Pons (tissue), 1 donor: ENCODE data around the gene SDSL.

Experiments
- DNase-seq: peaks from one replicate; pipeline ENCODE4 v3.0.0-alpha.2; 2016; ENCODE audit warnings: low spot score

The SDSL gene

DNA sequence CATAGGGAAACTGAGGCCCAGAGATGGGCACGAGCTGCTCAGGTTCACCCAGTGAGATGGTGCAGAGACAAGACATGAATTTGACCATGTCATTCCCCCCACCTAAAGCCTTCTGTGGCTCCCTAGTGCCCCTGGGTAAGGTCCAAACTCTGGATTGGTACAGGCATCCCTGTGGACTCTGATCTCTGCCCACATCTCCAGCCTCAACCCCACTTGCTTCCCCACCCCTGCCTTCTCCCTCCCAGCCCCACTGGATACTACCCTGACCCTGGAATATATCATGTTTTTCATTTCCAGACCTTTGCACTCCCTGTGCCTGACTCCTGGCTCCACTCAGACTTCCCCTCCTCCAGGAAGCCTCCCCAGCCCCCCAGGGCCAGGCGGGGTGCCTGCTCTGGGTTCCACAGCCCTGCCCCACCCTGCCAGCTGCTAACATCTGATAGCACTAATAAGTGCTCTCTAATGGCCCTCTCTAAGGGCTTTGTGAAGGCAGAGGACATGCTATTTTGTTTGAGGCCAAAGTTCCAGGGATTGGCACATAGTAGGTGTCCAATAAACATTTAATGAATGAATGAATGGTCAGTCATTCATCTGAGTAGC lies 1.1 kb upstream of the SDSL start:
- no peak for DNase-seq

DNA sequence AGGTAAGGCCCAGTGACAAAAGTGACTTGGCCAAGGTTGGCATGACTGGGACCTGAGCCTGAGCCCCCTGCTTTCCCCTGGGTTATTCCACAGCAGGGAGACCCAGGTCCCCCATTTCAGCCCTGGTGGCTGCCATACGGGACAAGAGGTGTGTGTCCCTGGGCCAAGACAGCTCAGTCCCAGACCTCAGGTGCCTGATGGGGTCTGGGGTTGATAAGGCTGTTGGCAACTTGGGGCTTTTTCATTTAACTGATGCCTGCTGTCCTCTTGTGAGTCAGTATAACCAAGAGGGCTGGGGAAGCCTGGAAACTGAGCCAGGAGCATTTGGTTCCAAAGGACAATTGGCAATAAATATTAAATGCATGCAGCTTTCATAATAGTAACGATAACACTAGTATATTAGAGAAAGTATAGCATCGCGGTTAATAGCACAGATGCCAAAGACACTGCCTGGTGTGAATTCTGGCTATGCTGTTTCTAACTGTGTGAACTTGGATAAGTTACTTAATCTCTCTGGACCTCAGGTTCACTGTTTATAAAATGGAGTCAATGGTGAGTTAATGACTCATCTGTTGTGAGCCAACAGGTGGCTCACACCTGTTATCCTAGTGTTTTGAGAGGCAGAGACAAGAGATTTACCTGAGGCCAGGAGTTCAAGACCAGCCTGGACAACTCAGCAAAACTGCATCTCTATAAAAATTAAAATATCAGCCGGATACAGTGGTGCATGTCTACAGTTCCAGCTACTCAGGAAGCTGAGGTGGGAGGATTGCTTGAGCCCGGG lies 898 bp downstream of the SDSL start:
- DNase-seq, result no peak

DNA sequence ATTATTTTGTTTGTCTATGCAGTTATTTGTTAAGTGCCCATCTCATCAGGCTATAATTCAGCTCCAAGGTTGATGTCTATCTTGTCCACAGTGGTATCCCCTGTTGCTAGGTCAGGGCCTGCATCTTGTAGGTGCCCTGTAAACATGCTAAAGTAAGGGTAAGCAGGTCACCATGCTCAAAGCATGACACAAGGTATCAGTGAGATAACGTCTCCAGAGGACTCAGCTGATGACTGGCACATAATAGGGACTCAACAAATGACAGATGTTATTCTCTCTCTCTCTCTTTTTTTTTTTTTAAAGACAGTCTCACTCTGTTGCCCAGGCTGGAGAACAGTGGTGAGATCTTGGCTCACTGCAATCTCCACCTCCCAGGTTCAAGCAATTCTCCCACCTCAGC lies 2.3 kb downstream of the SDSL start:
- no peak for DNase-seq

DNA sequence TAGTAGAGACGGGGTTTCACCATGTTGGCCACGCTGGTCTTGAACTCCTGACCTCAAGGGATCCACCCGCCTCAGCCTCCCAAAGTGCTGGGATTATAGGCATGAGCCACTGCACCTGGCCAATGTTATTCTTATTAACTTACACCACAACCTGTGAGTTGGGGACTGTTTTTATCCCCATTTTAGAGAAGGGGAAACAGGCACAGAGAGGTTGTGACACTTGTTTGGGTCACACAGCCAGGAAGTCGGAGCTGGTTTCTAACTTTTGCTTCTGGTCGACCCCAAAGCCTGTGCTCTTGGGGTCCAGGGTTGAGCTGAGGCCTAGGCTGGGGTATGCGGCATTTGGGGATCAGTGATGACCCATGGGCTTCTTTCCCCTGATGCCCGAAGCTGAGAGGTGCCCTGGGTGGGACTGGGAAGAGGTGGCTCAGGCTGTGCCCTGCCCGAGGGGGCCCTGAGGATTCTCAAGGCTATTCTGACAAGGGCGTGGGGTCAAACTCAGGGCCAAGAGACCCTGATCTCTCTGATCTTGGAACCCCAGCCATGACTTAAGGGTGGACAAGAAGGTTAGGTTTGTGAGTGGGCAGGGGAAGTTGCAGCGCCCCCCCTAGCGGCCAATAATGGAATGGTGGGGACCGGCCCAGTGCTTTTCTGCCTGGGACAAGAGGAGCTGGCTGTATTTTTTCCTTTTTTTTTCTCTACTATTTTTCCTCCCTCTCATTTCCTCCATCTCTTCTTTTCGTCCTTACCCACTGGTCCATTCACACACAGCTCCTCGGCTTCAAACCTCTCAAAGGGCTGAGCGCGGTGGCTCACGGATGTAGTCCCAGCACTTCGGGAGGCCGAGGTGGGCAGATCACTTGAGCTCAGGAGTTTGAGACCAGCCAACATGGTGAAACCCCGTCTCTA lies 3.0 kb downstream of the SDSL start:
- no peak for DNase-seq

DNA sequence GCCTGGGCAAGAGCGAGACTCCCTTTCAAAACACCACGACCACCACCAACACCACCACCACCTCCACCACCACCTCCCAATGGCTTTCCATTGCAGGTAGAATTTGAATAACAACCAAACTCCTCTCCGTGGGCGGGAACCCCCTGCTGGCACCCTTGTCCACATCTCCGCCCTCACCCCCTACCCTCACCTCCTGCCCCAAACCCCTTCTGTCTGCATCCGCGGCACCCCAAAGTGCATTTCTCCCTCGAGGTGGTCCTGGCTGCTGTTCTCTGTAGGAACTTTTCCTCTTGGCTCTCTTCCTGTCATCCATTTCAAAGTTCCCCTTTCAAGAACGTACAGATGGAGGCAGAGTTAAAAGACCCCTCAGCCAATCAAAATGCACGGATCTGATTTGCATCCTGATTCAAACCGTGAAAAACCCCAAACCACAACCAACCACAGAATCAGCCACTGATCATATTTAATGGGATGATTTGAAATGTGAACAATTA lies 3.8 kb downstream of the SDSL start:
- DNase-seq, result no peak

DNA sequence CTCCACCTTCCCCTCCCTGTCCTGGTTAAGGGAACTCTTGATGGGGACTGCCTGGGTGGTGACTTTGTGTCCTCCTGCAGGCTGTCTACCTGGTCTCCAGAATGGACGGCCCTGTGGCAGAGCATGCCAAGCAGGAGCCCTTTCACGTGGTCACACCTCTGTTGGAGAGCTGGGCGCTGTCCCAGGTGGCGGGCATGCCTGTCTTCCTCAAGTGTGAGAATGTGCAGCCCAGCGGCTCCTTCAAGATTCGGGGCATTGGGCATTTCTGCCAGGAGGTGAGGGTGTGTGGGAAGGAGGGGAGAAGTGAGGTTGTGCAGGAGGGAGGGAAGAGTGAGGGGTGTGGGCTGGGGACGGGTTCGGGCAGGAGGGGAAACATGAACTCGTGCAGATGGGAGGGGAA lies 5.7 kb downstream of the SDSL start:
- DNase-seq, result no peak

DNA sequence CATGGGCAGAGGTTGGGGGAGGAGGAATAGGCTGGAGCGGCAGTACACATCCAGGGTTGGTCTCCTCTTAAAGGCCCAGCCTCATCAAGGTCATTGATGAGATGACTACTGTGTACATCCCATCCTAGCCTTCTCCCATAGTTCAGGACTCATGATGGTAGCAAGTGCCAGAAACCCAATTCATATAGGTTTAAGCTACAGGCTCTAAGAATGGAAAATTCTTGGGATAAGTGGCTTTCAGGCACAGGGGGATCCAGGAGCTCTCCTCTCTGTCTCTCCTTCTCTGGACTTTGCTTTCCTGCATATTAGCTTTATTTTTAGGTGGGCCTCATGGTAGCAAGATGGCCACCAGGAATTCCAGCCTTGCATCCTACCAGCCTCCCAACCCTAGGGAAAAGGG lies 6.3 kb downstream of the SDSL start:
- no peak for DNase-seq

DNA sequence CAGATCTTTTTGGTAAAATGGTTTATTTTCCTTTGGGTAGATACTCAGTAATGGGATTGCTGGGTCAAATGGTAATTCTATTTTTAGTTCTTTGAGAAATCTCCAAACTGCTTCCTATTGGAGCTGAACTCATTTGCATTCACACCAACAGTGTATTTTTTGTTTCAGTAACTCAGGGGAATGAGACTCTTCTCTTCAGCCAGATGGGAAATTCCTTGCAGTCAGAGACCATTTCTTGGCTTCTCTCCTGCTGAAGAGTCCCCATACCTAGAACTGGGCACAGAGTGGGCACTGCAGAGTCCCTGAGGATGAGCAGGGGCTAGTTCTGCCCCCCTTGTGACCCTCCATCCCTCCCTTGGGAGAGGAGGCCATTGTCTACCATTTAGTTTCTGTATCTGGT lies 10.8 kb downstream of the SDSL start:
- DNase-seq, result no peak

DNA sequence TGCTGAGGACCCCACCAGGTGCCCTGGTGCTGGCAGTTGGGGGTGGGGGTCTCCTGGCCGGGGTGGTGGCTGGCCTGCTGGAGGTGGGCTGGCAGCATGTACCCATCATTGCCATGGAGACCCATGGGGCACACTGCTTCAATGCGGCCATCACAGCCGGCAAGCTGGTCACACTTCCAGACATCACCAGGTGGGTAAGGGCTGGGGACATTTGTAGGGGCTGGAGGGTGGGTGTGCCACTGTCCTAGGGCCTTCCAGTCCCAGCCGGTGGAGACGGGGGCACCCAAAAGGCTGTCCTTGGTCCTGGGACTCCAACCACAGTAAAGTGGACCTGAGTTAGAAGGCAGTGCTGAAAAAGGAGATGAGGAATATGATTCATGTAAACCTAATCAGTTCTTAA lies 13.2 kb downstream of the SDSL start:
- DNase-seq, result no peak

DNA sequence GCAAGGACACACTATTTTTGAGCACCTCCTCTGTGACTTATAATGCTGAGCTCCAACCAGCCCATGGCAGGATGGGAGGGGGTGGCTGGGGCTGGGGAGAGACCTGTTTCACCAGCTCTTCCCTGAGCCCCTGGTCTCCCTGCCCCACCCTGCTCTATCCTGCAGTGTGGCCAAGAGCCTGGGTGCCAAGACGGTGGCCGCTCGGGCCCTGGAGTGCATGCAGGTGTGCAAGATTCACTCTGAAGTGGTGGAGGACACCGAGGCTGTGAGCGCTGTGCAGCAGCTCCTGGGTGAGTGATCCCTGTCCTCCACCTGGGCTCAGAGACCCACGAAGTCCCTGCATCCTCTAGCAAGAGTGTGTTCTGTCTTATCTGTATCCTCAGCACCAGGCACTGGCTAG lies 14.4 kb downstream of the SDSL start:
- DNase-seq, result no peak

DNA sequence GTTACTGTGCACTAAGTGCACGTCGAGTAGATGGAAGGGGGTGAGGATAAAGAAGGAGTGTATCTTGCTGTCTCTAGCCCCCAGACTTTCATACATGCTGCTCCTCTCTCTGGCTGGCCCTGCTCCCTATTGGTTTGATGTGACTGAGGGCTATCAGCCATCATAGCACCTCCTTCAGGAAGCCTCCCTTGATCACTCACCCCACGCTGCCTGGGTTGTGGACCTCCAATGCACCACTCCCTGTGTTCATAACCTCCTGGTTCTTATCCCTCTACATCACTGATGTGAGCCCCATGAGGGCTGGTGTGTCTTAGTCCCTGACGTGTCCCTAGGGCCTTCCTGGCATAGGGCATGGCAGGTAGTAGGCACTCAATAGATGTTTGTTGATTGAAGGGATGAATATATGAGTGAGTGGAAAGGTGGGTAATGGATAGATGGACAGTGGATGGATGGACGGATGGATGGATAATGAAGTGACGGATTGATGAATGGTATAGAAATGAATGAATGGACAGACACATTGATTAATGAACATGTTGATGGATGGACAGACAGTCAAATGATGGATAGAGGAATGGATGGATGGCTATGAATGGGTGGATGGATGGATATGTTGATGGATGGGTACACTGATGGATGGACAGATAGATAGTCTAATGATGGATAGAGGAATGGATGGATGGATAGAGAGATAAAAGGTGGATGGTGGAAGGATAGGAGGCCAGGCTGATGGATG lies 15.0 kb downstream of the SDSL start:
- DNase-seq, result no peak

DNA sequence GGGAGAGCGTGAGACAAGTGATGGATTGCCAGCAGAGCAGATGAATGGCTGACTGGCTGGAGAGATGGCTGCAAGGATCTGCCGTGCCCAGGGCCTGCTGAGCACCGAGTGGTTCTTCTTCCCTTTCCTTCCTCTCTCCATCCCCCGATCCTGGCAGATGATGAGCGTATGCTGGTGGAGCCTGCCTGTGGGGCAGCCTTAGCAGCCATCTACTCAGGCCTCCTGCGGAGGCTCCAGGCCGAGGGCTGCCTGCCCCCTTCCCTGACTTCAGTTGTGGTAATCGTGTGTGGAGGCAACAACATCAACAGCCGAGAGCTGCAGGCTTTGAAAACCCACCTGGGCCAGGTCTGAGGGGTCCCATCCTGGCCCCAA lies 15.5 kb downstream of the SDSL start:
- no peak for DNase-seq

DNA sequence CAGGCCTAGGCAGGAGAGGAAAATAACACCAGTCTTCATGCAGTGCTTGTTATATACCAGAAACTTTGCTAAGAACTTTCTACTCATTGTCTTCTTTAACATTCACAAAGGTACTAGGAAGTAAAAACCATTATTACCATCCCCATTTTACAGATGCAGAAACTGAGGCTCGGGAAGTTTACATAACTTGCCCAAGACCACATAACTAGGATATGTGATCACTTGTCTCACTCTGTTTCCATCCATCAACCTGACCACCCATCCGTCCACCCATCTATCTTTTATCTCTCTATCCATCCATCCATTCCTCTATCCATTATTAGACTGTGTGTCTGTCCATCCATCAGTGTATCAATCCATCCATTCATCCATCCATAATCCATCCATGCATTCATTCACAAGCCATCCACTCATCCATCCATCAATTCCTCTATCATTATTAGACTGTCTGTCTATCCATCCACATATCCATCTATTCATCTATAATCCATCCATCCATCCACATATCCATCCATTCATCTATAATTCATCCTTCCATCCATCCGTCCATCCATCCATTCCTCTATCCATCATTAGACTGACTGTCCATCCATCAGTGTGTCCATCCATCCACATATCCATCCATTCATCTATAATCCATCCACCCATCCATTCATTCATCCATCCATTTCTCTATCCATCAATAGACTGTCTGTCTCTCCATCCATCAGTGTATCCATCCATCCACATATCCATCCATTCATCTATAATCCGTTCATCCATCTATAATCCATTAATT lies 16.5 kb downstream of the SDSL start:
- no peak for DNase-seq

DNA sequence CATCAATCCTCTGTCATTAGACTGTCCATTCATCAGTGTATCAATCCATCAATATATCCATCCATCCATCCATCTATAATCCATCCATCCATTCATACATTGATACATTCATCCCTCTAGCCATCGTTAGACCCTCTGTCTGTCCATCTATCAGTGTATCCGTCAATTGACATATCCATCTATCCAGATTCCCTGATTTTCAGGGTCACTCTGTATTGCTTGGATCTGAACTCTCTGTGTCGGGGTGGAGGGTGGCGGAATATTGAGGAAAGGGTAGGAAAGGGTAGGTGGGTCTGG lies 17.1 kb downstream of the SDSL start:
- DNase-seq, result no peak

DNA sequence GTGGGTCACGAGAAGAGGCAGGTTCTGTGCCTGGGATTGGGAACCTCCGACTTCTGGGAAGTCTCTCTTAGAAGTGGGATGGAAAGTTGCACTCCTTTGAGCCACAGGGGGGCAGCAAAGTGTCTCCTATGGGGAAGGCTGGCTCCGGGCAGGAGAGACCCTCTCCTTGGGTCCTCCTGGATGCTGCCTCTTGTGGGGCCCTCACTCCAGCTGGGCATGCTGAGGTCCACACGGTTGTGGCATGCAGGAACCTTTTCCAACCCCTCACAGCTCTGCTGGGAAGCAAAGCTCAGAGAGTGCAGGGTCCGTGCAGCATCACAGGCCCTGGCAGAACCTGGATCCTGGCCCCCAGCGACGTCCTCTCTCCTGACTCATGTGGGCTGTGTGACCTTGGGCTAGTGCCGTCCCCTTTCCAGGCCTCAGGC lies 17.4 kb downstream of the SDSL start:
- no peak for DNase-seq

DNA sequence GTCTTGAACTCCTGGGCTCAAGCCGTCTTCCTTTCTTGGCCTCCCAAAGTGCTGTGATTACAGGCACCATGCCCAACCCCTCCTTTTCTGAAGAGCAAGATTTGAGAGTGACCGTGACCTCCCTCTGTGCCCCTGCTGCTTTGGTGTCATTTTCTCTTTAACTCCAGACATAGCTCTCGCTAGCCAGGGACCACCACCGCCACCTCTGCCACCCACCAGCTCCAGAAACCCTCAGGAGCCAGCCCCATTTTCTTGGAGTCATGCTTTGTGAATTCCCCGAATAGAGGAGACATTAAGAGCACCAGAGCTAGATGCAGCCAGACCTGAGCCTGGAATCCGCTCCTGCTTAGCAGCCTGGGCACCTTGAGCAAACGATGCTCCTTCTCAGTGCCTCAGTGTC lies 18.2 kb downstream of the SDSL start:
- no peak for DNase-seq

DNA sequence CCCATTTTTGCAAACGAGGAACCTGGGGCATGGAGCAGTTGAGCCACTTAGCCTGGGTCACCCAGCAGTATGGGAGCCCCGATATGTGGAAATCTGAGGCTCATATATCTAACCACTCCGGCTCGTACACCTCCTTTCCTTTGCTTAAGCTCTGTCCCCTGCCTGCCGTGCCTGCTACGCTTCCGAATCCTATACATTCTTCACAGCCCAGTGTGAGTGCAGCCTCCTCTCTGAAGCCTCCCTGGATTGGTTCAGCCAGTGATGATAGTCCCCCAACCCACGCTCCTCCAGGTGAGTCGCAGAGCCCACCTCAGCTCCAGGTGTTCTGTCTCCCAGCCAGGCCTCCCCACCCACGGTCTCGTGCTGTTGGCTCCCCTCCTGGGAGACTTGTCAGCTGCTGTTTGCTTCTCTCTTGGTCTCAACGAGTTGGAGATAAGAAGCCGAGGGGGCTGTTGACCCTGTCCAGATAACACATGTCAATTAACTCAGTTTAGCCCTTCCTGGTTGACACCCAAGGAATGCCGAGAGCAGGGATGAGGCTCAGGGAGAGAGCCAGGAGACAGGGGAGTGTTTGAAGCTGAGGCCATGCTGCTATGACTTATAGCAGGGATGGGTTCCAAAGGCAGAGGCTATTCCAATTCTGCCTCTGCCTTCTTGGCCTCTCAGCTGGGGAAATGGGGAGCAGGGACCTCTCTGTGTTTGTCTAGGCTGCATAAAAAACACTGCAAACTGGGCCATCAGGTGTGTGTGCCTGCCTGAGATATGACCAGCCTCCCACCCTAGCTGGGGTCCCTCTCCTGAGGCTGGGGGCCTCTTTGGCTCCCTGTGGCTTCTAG lies 19.0 kb downstream of the SDSL start:
- DNase-seq, result no peak

DNA sequence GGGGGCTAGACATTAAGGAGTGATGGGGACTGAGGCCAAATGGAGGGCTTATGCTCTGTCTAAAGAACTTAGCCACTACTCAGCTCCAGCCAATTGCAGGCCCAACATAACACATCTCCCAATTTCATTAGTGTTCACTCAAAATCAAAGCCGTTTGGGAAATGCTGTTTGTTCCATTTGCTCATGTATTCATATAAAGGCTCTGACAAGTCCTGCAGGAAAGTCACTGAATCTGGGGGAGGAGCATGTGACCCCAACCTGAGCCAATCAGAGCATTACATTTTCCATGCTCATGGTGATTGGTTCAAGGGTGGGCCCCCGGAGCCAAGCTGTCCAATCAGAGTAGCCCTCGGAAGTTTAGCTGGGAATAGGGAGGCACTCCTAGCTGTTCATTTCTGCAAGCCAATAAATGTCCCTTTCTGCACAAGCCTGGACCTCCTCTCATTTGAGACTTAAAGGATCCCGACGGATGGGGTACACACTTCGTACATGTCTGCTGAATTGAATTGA lies 20.9 kb downstream of the SDSL start:
- DNase-seq, result no peak

DNA sequence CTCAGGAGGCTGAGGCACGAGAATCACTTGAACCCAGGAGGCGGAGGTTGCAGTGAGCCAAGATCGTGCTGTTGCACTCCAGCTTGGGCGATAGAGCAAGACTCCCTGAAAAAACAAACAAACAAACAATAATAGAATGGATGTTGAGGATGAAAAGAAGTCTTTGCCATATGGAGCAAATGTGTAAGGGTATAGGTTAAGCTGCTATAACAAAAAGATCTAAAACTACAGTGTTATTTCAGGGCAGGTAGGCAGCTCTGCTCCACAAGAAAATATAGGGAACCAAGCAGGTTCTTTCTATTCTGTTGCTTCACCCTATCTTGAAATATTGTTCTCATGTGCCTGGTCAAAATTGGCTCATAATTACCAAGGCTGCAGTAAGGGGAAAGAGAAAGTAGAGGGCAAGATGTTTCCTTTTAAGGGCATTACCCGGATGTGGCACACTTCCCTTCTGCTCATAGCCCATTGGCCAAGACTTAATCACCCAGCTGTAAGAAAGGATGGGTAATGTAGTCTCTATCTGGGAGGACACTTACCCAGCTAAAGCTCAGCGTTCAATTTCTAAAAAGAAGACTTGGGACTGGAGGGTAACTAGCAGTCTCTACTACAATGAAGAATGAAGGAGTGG lies 23.5 kb downstream of the SDSL start:
- no peak for DNase-seq

DNA sequence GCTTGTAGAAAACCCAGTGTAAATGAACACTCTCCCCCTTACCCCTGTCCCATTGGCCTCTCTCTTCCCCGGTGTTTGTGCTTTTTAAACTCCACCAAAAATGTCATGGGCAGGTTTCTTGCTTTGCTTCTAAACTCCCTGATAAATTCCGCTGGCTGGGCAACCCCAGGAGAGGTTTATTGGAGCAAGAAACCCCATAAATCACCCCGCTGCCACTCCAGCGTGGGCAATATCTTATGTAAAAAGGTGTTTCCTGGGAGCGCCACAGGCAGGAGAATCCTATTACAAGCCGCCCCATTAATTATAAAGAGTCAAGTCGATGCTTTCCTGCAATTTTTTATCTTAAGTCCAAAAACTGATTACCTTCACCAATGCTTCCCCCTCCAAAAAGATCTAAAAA lies 26.7 kb downstream of the SDSL start:
- no peak for DNase-seq
